ENCODE measurements around the gene PITX3.

DNA sequence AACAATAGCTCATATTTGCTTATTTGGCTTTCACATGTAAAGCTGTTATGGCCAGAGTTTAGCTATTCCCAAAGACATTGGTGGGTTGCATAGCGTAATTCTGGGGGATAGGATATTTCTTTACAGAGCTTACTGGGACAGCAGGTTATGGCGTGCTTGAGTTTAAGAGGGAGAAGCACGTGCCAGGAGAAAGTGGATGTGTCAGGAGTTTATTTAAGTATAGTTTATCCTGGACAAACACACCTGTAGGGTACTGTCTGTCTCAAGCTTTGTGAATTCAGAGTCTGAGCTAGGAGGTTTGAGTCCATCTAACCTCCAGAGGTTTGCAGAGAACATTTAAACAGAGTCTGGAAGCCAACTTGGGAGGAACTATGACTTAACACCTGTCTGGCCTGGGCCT lies 25.4 kb upstream of the PITX3 start:
- TF ChIP-seq BCL11A (IDR thresholded peaks at IDR 0.05; ENCODE audit: low read depth, low read length) (no peak), RFX5 (IDR thresholded peaks at IDR 0.05; ENCODE audit: low read depth, low read length) (no peak)

Measured in GM12878 (cell line).